Central memory CD8-positive, alpha-beta T cell (primary cell): ENCODE measurements around the gene FGF8.
"Not testable (repeated sequence)": the region's sequence is repeated elsewhere in the genome, so short reads cannot be mapped to it uniquely, and the experiment has no call there.

ENCODE experiments used
- ATAC-seq: fragments of 150-1000 bp; cut with Tn5 transposase; replicated peaks from 2 replicates; pipeline ENCODE4 v1.10.0; 2022; ENCODE audit warnings: mild to moderate bottlenecking, moderate FRiP score, moderate number of reproducible peaks; ENCODE audit not compliant: poor library complexity, severe bottlenecking; ENCODE audit errors: extremely low read depth
- DNase-seq, 2 donors: peaks; one replicate each; pipeline ENCODE4 v3.0.0; 2021; ENCODE audit warnings: low spot score in 2 of 2
- H3K27ac Mint-ChIP-seq: one replicate; pipeline ENCODE4 v1.8.0; 2022; ENCODE audit warnings: low read depth, mild to moderate bottlenecking, moderate library complexity, mixed read lengths
- H3K27me3 Mint-ChIP-seq: one replicate; pipeline ENCODE4 v1.8.0; 2022; ENCODE audit warnings: mixed read lengths
- H3K36me3 Mint-ChIP-seq: one replicate; pipeline ENCODE4 v1.8.0; 2022; ENCODE audit warnings: mild to moderate bottlenecking, moderate library complexity, mixed read lengths; ENCODE audit not compliant: insufficient read depth
- H3K4me1 Mint-ChIP-seq: one replicate; pipeline ENCODE4 v1.8.0; 2022; ENCODE audit warnings: mixed read lengths
- H3K4me3 Mint-ChIP-seq: one replicate; pipeline ENCODE4 v1.8.0; 2022; ENCODE audit warnings: mild to moderate bottlenecking, moderate library complexity, mixed read lengths
- H3K9me3 Mint-ChIP-seq: one replicate; pipeline ENCODE4 v1.8.0; 2022; ENCODE audit warnings: mixed read lengths

Gene FGF8

GRCh38 chr10:101797403-101798059 is 21.6 kb upstream of the FGF8 start:
- peaks cover 84% of the 10 kb centered on the region for H3K36me3 Mint-ChIP-seq

GRCh38 chr10:101793526-101793925 is 17.6 kb upstream of the FGF8 start:
- Mint-ChIP-seq H3K27me3 (no peaks in the 10 kb centered on the region), H3K9me3 (no peaks in the 10 kb centered on the region), H3K4me3 (peak overlapping the region; percentile 32), H3K27ac (no peak overlapping the region), H3K4me1 (peaks cover 27% of the 10 kb centered on the region), H3K36me3 (peaks cover 84% of the 10 kb centered on the region)
- DNase-seq: no peak
- ATAC-seq: no peak

More at GRCh38 chr10:101797403-101798059, 21.6 kb upstream of the FGF8 start:
- peaks cover 45% of the 10 kb centered on the region for H3K4me1 Mint-ChIP-seq
- no peaks in the 10 kb centered on the region for H3K9me3 Mint-ChIP-seq
- no peak overlapping the region for H3K4me3 Mint-ChIP-seq
- DNase-seq (no peak), ATAC-seq (no peak)
- H3K27ac Mint-ChIP-seq: no peak overlapping the region
- H3K27me3 Mint-ChIP-seq: no peaks in the 10 kb centered on the region

DNA sequence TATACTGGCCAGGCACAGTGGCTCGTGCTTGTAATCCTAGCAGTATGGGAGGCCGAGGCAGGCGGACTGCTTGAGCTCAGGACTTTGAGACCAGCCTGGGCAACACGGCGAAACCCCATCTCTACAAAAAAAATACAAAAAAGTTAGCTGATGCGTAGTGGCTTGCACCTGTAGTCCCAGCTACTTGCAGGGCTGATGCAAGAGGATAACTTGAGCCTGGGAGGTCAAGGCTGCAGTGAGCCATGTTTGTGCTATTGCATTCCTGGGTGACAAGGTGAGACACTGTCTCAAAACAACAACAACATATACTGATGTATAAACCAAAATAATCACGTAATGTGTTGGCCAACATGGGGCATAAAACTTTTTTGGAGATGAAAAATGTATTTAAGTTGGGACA is 13.8 kb upstream of the FGF8 start:
- peaks cover 87% of the 10 kb centered on the region for H3K36me3 Mint-ChIP-seq
- no peak for DNase-seq
- ATAC-seq: no peak
- peaks cover 24% of the 10 kb centered on the region for H3K4me1 Mint-ChIP-seq
- no peak overlapping the region for H3K4me3 Mint-ChIP-seq
- no peaks in the 10 kb centered on the region for H3K9me3 Mint-ChIP-seq
- H3K27ac Mint-ChIP-seq: no peak overlapping the region
- no peaks in the 10 kb centered on the region for H3K27me3 Mint-ChIP-seq

GRCh38 chr10:101789231-101789630 is 13.3 kb upstream of the FGF8 start:
- not testable (repeated sequence) for H3K27me3 Mint-ChIP-seq, H3K4me3 Mint-ChIP-seq, H3K9me3 Mint-ChIP-seq, DNase-seq, H3K27ac Mint-ChIP-seq, ATAC-seq
- peaks cover 28% of the 10 kb centered on the region for H3K4me1 Mint-ChIP-seq
- peaks cover 85% of the 10 kb centered on the region for H3K36me3 Mint-ChIP-seq

DNA sequence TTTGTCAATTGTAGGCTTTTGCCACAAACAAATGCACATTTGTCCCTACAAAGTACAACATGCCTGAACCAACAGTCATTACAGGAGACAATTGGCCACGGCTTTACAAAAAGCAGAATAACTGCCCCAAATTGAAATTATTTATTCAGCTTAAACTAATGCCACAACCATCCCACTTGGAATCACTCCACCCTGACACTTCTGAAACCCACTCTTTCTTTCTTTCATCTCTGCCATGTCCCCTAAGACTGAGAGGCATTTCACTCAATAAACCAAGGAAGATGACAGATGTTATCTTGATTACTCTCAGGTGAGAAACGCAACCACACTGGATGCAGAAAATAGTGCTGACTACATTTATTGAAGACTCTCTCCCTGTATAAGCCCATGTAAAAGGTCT is 9.9 kb upstream of the FGF8 start:
- H3K36me3 Mint-ChIP-seq: peaks cover 61% of the 10 kb centered on the region
- DNase-seq (no peak), ATAC-seq (no peak)
- H3K9me3 Mint-ChIP-seq: no peaks in the 10 kb centered on the region
- H3K4me1 Mint-ChIP-seq: peaks cover 49% of the 10 kb centered on the region
- H3K27ac Mint-ChIP-seq: no peak overlapping the region
- no peaks in the 10 kb centered on the region for H3K27me3 Mint-ChIP-seq
- no peak overlapping the region for H3K4me3 Mint-ChIP-seq

DNA sequence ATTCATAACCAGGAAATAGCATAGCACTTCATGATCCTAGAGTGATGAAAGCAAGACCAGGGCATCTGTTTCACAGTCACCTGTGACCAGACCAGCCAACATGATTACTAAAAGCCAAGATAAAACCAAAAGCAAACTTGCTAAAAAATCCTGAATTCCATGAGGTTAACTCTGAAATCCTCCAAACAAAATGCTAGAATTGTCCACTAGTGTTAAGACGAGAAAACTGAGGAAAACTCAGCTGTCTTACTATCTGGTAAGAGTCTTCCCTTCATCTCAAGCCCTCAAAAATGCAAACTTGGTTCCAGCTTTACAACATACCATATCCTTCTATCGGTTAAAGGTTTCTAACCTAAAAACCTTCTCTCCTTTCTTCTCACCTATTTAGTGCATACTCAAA is 8.6 kb upstream of the FGF8 start:
- peaks cover 49% of the 10 kb centered on the region for H3K4me1 Mint-ChIP-seq
- H3K4me3 Mint-ChIP-seq: peak overlapping the region; percentile 99
- no peak for DNase-seq
- no peaks in the 10 kb centered on the region for H3K27me3 Mint-ChIP-seq
- H3K27ac Mint-ChIP-seq: peak overlapping the region; percentile 96
- no peaks in the 10 kb centered on the region for H3K9me3 Mint-ChIP-seq
- no peak for ATAC-seq
- peaks cover 51% of the 10 kb centered on the region for H3K36me3 Mint-ChIP-seq

- peaks cover 56% of the 10 kb centered on the region for H3K4me1 Mint-ChIP-seq
- peaks cover 45% of the 10 kb centered on the region for H3K36me3 Mint-ChIP-seq
- DNase-seq (no peak), ATAC-seq (no peak)
- peaks cover 7% of the 10 kb centered on the region for H3K27me3 Mint-ChIP-seq
- H3K4me3 Mint-ChIP-seq: peak overlapping the region; percentile 99
- H3K9me3 Mint-ChIP-seq: no peaks in the 10 kb centered on the region
- H3K27ac Mint-ChIP-seq: peak overlapping the region; percentile 96
These were observed 7.8 kb upstream of the FGF8 start for GRCh38 chr10:101783736-101784118.

DNA sequence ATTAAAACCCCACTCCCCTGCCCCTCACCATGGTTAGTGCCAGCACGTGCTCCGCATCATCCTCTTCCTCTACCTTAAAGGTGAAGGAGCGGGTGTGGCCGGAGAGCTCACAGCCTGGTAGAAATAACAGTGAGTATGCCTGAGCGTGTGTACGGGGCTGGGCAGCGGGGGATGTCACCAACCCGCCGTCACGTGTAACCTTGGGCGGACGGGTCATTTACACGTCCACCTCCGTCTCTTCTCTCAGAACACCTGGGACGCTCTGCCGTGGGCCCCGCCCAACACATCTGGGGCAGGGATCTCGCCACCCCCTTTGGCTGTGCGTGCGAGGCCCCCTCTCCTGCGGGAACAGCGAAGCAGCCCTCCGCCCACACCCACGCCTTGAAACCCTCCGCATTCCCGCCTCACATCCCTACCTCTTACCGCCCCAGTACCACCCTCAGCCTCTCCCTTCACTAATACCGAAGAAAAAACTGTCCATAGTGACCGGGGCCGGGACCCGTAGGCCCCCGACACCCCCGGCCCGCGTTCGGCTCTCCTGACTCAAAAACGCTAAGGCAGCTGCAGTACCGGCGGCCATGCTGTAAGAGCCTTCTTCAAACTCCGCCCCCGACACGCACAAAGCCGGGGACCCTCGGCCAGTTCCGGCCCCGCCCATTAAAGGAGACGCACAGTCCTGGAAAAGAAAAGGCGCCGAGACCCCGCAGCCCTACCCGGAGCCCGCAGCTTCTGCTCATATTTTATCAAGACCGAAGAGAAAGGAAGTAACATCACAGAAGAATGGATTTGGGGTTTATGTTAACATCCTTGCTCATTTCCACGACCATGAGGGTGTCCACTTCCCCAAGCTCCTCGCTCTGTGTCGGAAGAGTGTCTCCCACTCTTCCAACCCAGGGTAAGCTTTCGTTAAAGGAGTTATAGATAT is 7.2 kb upstream of the FGF8 start, which contains the start of gene NPM3:
Gene NPM3 (minus strand): TSS at position 636 of the 925 bp plus-strand sequence. CDS start 56 bp downstream, at position 580.
- peaks cover 57% of the 10 kb centered on the region for H3K4me1 Mint-ChIP-seq

DNA sequence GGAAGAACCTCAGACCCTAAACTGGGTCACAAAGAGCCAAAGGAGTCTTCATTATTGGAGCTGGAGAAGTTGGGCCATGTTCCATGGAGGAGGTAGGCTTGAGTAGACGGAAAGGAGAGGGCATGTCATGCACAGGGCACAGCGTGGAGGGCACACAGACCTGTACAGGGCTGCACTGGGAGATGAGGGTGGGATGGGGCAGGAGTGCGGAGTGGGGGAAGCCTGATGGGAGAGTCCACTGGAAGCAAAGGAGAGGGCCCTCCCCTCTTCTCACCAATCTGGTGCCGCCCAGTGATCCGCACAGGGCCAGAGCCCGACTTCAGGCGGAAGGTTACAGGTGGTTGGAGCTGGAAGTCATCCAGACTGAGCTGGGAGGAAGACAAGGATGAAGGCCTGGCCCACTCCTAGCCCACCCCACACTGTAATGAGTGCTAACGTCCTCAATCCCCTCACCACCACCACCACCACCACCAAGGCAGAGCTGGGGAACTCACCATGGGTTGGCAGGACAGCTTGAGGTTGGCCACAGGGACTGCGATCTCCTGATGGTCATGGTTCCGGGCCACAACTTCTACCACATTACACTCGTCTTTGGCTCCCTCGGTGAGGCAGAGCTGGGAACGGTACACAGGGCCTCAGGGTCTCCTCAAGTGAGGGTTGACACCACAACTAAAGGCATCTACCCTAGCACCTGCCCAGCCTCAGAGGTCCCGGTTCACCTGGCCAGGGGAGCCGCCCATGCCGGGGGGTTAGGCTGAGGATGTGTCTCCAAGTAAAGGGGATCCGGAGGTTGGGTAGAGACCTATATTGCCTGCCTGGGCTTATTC is 6.3 kb upstream of the FGF8 start:
- H3K27me3 Mint-ChIP-seq: peaks cover 23% of the 10 kb centered on the region
- H3K4me1 Mint-ChIP-seq: peaks cover 51% of the 10 kb centered on the region
- no peaks in the 10 kb centered on the region for H3K9me3 Mint-ChIP-seq
- peak overlapping the region; percentile 96 for H3K27ac Mint-ChIP-seq
- H3K36me3 Mint-ChIP-seq: peaks cover 30% of the 10 kb centered on the region
- H3K4me3 Mint-ChIP-seq: peak overlapping the region; percentile 99
- no peak for DNase-seq
- no peak for ATAC-seq

More for the DNA sequence above, 7.2 kb upstream of the FGF8 start, which contains the start of gene NPM3:
- DNase-seq (peak; percentile 54 to 58), ATAC-seq (peak; percentile 74)
- peaks cover 39% of the 10 kb centered on the region for H3K36me3 Mint-ChIP-seq
- peaks cover 14% of the 10 kb centered on the region for H3K27me3 Mint-ChIP-seq
- peak within 1 kb of the TSS; percentile 96 for H3K27ac Mint-ChIP-seq
- peak within 1 kb of the TSS; percentile 99 for H3K4me3 Mint-ChIP-seq
- H3K9me3 Mint-ChIP-seq: no peaks in the 10 kb centered on the region

GRCh38 chr10:101781655-101781983 is 5.7 kb upstream of the FGF8 start:
- Mint-ChIP-seq H3K27me3 (peaks cover 28% of the 10 kb centered on the region), H3K9me3 (no peaks in the 10 kb centered on the region), H3K36me3 (peaks cover 24% of the 10 kb centered on the region), H3K4me1 (peaks cover 54% of the 10 kb centered on the region), H3K27ac (no peak overlapping the region), H3K4me3 (peak overlapping the region; percentile 99)
- no peak for ATAC-seq
- DNase-seq: no peak

- Mint-ChIP-seq H3K4me1 (peaks cover 53% of the 10 kb centered on the region), H3K36me3 (peaks cover 19% of the 10 kb centered on the region), H3K27me3 (peaks cover 31% of the 10 kb centered on the region), H3K9me3 (no peaks in the 10 kb centered on the region), H3K4me3 (peak overlapping the region; percentile 99), H3K27ac (no peak overlapping the region)
- peak; percentile 52 to 61 for DNase-seq
- peak; percentile 50 for ATAC-seq
These were observed 5.1 kb upstream of the FGF8 start for GRCh38 chr10:101780818-101781654.
